HG02759 (cell line): ENCODE data around the gene CGNL1.

Source experiments
- ATAC-seq: cut with Tn5 transposase; IDR thresholded peaks from one replicate; pipeline ENCODE4 v1.9.1; 2021; ENCODE audit warnings: mild to moderate bottlenecking, moderate library complexity; ENCODE audit not compliant: unreplicated experiment

CGNL1 gene

GRCh38 chr15:57494581-57494980 lies 118.3 kb downstream of the CGNL1 start:
- ATAC-seq, result no peak

- no peak for ATAC-seq
These were observed 118.7 kb downstream of the CGNL1 start for GRCh38 chr15:57495041-57495440.

GRCh38 chr15:57495554-57496165 lies 119.4 kb downstream of the CGNL1 start:
- ATAC-seq, result no peak

GRCh38 chr15:57496594-57496945 lies 120.3 kb downstream of the CGNL1 start:
- no peak for ATAC-seq

GRCh38 chr15:57496946-57497869 lies 120.9 kb downstream of the CGNL1 start:
- no peak for ATAC-seq

- no peak for ATAC-seq
These were observed 124.0 kb downstream of the CGNL1 start for GRCh38 chr15:57500256-57500655.

- no peak for ATAC-seq
These were observed 124.8 kb downstream of the CGNL1 start for GRCh38 chr15:57500979-57501576.

- no peak for ATAC-seq
These were observed 125.8 kb downstream of the CGNL1 start for GRCh38 chr15:57502116-57502515.

GRCh38 chr15:57503051-57503702 lies 126.9 kb downstream of the CGNL1 start:
- ATAC-seq, result no peak

- no peak for ATAC-seq
These were observed 127.8 kb downstream of the CGNL1 start for GRCh38 chr15:57503911-57504598.

- ATAC-seq, result no peak
These were observed 128.3 kb downstream of the CGNL1 start for GRCh38 chr15:57504599-57504940.

GRCh38 chr15:57505056-57505715 lies 128.9 kb downstream of the CGNL1 start:
- ATAC-seq, result no peak

- ATAC-seq, result no peak
These were observed 129.7 kb downstream of the CGNL1 start for GRCh38 chr15:57505949-57506391.

GRCh38 chr15:57506422-57506821 lies 130.1 kb downstream of the CGNL1 start:
- ATAC-seq, result no peak

- no peak for ATAC-seq
These were observed 130.8 kb downstream of the CGNL1 start for GRCh38 chr15:57507111-57507510.

- no peak for ATAC-seq
These were observed 132.8 kb downstream of the CGNL1 start for GRCh38 chr15:57509126-57509525.

- no peak for ATAC-seq
These were observed 133.7 kb downstream of the CGNL1 start for GRCh38 chr15:57509965-57510364.

GRCh38 chr15:57510647-57511046 lies 134.3 kb downstream of the CGNL1 start:
- no peak for ATAC-seq

GRCh38 chr15:57516327-57517029 lies 140.2 kb downstream of the CGNL1 start:
- no peak for ATAC-seq
